KMS-11 (cell line): ENCODE data around the gene SPDYE8.
"Not testable (repeated sequence)": the region's sequence is repeated elsewhere in the genome, so short reads cannot be mapped to it uniquely, and the experiment has no call there.

Source experiments
- H2AFZ ChIP-seq: fragments of 200-600 bp; sonication (generic); 2 replicates; pipeline ENCODE4 v1.6.1; 2016; ENCODE audit warnings: antibody characterized with exemption, mixed run types, low read depth
- H3K27ac ChIP-seq: fragments of 200-600 bp; sonication (generic); 2 replicates; pipeline ENCODE4 v1.6.1; 2016; ENCODE audit warnings: mild to moderate bottlenecking, mixed run types
- H3K27me3 ChIP-seq: fragments of 200-600 bp; sonication (generic); 2 replicates; pipeline ENCODE4 v1.6.1; 2017; ENCODE audit warnings: mild to moderate bottlenecking, low read depth, mixed run types, moderate library complexity; ENCODE audit not compliant: insufficient read depth
- H3K36me3 ChIP-seq: fragments of 200-600 bp; sonication (generic); 2 replicates; pipeline ENCODE4 v1.6.1; 2017; ENCODE audit warnings: mild to moderate bottlenecking, mixed run types; ENCODE audit not compliant: insufficient read depth
- H3K4me1 ChIP-seq: fragments of 200-600 bp; sonication (generic); 2 replicates; pipeline ENCODE4 v1.6.1; 2016; ENCODE audit warnings: mild to moderate bottlenecking, low read depth, mixed run types; ENCODE audit not compliant: poor library complexity, severe bottlenecking
- H3K4me2 ChIP-seq: fragments of 200-600 bp; sonication (generic); 2 replicates; pipeline ENCODE4 v1.7.0; 2016; ENCODE audit warnings: mild to moderate bottlenecking, mixed run types
- H3K4me3 ChIP-seq: fragments of 200-600 bp; sonication (generic); IDR thresholded peaks from 2 replicates; pipeline ENCODE4 v1.6.1; 2017; ENCODE audit warnings: low read depth, low read length, mixed read lengths; ENCODE audit not compliant: insufficient read depth
- H3K79me2 ChIP-seq: fragments of 200-600 bp; sonication (generic); 2 replicates; pipeline ENCODE4 v1.6.1; 2016; ENCODE audit warnings: low read depth, mixed run types; ENCODE audit not compliant: insufficient read depth
- H3K9ac ChIP-seq: fragments of 200-600 bp; sonication (generic); 2 replicates; pipeline ENCODE4 v1.6.1; 2016; ENCODE audit warnings: mild to moderate bottlenecking, mixed run types
- H4K20me1 ChIP-seq: fragments of 200-600 bp; sonication (generic); 2 replicates; pipeline ENCODE4 v1.6.1; 2016; ENCODE audit warnings: mild to moderate bottlenecking, mixed run types; ENCODE audit not compliant: insufficient read depth

The SPDYE8 gene, protein sequence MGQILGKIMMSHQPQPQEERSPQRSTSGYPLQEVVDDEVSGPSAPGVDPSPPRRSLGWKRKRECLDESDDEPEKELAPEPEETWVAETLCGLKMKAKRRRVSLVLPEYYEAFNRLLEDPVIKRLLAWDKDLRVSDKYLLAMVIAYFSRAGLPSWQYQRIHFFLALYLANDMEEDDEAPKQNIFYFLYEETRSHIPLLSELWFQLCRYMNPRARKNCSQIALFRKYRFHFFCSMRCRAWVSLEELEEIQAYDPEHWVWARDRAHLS

DNA sequence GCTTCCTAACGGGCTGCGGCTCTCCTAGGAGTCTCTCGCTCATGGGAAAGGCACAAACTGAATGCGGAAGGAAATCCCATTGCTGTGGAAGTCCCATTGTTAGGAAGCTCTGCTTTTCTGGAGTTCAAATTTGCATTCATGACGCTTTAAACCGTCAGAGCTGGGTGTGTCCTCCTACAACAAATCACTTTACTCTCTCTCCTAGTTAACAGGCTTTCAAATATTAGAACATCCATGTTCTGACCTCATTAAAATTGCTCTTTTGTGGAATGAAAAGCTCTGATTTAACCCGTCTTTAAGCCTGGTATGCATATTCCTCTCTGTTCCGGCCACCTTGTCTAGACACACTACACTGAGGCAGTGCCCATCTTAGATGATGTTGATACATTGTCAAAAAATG is at the start of gene SPDYE8:
Gene SPDYE8 (minus strand): TSS at position 101 of the 400 bp plus-strand sequence. CDS start 1,800 bp downstream, outside the sequence.
- not testable (repeated sequence) for H2AFZ ChIP-seq, H3K4me1 ChIP-seq, H3K36me3 ChIP-seq, H3K27me3 ChIP-seq, H3K79me2 ChIP-seq, H3K4me3 ChIP-seq, H4K20me1 ChIP-seq, H3K27ac ChIP-seq, H3K9ac ChIP-seq, H3K4me2 ChIP-seq

DNA sequence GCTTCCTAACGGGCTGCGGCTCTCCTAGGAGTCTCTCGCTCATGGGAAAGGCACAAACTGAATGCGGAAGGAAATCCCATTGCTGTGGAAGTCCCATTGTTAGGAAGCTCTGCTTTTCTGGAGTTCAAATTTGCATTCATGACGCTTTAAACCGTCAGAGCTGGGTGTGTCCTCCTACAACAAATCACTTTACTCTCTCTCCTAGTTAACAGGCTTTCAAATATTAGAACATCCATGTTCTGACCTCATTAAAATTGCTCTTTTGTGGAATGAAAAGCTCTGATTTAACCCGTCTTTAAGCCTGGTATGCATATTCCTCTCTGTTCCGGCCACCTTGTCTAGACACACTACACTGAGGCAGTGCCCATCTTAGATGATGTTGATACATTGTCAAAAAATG is 28.2 kb upstream of the SPDYE8 start, which contains the start of gene SPDYE11:
Gene SPDYE11 (minus strand): TSS at position 101 of the 400 bp plus-strand sequence. CDS start 1,800 bp downstream, outside the sequence.
- not testable (repeated sequence) for H3K9ac ChIP-seq, H3K4me1 ChIP-seq, H3K27ac ChIP-seq, H2AFZ ChIP-seq, H3K79me2 ChIP-seq, H3K27me3 ChIP-seq, H3K4me3 ChIP-seq, H3K36me3 ChIP-seq, H3K4me2 ChIP-seq, H4K20me1 ChIP-seq

DNA sequence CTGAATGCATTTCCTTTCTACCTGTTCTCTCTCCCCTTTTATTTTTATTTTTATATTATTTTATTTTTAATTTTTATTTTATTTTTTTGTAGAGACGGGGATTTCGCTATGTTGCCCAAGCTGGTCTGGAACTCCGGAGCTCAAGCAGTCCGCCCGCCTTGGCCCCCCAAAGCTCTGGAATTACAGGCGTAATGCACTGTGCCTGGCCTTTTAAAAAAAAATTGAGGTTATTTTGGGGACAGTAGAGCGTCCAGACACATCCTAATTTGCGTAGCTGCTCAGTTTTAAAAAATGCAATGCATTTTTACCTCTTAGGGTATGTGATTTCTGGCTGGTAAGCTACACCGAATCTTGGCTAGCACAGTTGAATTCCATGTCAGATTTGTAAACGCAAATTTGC is 23.1 kb downstream of the SPDYE8 start:
- not testable (repeated sequence) for H3K79me2 ChIP-seq, H3K9ac ChIP-seq, H4K20me1 ChIP-seq, H3K4me3 ChIP-seq, H3K27me3 ChIP-seq, H2AFZ ChIP-seq, H3K36me3 ChIP-seq
- Histone ChIP-seq H3K4me1 (peaks cover 15% of the 10 kb centered on the region), H3K27ac (peak overlapping the region; percentile 51; the same call in 1 of the 2 replicates), H3K4me2 (peak overlapping the region; percentile 85; the same call in 1 of the 2 replicates)

DNA sequence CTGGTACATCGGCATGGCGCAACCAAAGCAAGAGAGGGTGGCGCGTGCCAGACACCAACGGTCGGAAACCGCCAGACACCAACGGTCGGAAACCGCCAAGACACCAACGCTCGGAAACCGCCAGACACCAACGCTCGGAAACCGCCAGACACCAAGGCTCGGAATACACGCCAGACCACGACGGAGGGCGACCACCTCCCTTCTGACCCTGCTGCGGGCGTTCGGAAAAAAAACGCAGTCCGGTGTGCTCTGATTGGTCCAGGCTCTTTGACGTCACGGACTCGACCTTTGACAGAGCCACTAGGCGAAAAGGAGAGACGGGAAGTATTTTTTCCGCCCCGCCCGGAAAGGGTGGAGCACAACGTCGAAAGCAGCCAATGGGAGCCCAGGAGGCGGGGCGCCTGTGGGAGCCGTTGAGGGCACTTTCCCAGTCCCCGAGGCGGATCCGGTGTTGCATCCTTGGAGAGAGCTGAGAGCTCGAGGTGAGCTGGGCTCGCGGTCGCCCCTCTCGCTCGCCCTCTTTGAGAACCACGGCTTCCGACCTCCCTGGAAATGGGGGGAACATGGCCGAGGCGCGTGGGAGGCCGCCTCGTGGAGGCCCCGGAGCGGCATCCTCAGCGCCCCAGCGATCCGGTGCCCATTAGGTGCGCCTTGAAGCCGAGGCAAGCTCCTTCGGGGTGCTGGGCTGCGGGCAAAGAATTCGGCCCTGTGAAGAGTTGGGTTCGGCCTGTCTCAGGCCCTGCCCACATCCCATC is 23.7 kb downstream of the SPDYE8 start:
- H3K27me3 ChIP-seq, H3K4me2 ChIP-seq, H3K36me3 ChIP-seq, H4K20me1 ChIP-seq, H3K4me3 ChIP-seq, H3K79me2 ChIP-seq: not testable (repeated sequence)
- Histone ChIP-seq H2AFZ (peak overlapping the region; percentile 64; the same call in 1 of the 2 replicates), H3K27ac (peak overlapping the region; percentile 83), H3K9ac (peak overlapping the region; percentile 84), H3K4me1 (peaks cover 15% of the 10 kb centered on the region)

DNA sequence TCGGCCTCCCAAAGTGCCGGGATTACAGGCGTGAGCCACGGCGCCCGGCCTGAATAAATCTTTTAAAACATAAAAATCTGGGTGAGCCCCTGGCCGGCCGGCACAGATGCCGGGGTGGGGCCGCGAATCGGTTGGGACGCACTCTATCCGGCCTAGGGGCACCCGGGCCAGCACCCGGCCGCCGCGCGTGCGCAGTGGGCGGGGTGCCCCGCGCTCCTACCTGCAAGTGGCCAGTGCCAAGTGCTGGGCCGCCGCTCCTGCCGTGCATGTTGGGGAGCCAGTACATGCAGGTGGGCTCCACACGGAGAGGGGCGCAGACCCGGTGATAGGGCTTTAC is 24.2 kb downstream of the SPDYE8 start:
- H3K4me3 ChIP-seq, H3K4me2 ChIP-seq, H3K79me2 ChIP-seq, H3K27me3 ChIP-seq, H3K36me3 ChIP-seq, H2AFZ ChIP-seq, H4K20me1 ChIP-seq: not testable (repeated sequence)
- peak overlapping the region; percentile 83 for H3K27ac ChIP-seq
- H3K4me1 ChIP-seq = peaks cover 15% of the 10 kb centered on the region
- peak overlapping the region; percentile 84 for H3K9ac ChIP-seq

DNA sequence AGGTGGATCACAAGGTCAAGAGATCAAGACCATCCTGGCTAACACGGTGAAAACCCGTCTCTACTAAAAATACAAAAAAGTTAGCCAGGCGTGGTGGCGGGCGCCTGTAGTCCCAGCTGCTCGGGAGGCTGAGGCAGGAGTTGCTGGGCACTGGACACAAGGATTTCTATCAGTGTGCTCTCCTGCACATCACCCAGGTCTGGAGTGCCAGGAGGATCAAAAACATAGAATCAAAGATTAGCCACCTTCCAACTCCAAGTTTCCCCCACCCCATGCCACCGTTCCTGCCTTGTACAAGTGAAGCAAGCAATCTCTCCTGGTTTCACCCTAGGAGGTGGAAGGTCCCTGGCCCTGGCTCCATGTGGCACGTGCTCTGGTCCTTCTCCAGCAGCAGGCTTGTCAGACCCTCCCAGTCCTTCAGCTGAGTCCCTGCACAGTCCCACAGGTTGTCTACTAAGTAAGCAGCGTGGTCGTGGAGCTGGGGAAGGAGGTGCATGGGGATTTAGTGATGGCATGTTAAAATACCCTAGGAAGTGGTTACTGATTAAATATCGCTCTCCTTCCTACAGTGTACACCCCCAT is 31.6 kb downstream of the SPDYE8 start:
- H3K27ac ChIP-seq, H3K4me1 ChIP-seq, H3K27me3 ChIP-seq, H2AFZ ChIP-seq, H3K4me3 ChIP-seq, H4K20me1 ChIP-seq, H3K36me3 ChIP-seq, H3K9ac ChIP-seq, H3K4me2 ChIP-seq, H3K79me2 ChIP-seq: not testable (repeated sequence)

DNA sequence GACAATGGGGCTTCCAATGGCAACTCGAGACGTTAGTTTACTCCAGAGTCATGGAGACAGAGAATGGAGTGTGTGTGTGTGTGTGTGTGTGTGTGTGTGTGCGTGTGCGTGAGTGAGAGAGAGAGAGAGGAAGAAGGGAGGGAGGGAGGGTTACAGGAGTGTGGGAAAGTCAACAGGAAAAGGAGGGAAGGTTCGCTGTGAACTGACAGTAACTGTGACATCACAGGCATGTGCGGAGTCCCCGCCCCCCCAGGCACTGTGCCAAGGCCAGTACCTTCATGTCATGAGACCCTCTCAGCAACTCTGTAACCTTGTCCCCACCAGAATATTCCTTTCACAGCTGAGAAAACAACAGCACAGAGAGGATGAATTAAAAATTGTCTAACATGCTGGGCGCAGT is 32.1 kb downstream of the SPDYE8 start:
- not testable (repeated sequence) for H4K20me1 ChIP-seq, H3K27me3 ChIP-seq, H3K4me3 ChIP-seq, H3K27ac ChIP-seq, H2AFZ ChIP-seq, H3K9ac ChIP-seq, H3K4me1 ChIP-seq, H3K4me2 ChIP-seq, H3K36me3 ChIP-seq, H3K79me2 ChIP-seq

DNA sequence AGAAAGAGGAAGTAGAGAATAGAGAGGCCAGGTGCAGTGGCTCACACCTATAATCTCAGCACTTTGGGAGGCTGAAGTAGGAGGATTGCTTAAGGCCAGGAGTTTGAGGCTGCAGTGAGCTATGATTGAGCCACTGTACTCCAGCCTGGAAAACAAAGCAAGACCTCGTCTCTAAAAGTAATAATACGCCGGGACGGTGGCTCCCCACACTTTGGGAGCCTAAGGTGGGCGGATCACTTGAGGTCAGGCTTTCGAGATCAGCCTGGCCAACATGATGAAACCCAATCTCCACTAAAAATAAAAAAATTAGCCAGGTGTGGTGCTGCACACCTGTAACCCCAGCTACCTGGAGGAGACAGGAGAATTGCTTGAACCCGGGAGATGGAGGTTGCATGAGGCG is 34.1 kb downstream of the SPDYE8 start:
- H4K20me1 ChIP-seq, H3K9ac ChIP-seq, H2AFZ ChIP-seq, H3K36me3 ChIP-seq, H3K4me3 ChIP-seq, H3K4me1 ChIP-seq, H3K4me2 ChIP-seq, H3K79me2 ChIP-seq, H3K27ac ChIP-seq, H3K27me3 ChIP-seq: not testable (repeated sequence)

DNA sequence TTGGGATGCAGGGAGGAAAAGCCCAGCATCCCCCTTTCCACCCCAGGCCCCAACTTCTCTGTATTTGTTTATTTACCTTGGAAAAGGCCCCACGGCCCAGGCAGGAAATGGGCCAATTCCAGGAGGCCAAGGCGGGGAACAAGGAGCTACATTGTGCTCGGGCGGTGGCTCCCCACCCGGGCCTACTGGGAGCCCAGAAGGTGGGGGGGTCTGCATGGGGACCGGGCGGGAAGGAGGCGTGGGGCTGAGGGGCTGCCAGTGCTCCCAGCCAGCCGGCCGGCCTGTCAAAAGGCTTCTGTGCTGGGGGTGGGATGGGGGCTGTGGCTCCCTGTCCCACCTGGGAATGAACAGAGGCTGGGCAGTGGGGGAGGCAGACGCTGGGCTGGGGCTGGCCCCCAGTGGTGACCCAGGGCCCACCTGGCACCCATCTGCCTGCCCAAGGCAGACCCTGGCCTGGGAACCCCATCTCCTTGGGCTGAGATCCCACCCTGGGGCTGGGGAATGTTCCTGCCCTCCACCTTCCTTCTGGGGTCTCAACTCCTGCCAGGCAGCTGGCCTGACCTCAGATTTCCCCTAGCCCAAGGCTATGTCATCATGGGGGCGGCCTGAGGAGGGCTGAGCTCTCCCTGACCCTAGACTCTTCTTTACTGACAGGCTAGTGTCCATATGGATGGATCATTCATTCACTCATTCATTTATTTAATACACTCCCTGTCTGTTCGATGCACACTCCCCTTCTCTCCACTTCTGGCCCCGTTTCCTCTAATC is 39.2 kb downstream of the SPDYE8 start:
- H3K4me3 ChIP-seq, H3K79me2 ChIP-seq, H3K9ac ChIP-seq, H3K4me2 ChIP-seq, H3K36me3 ChIP-seq, H3K27me3 ChIP-seq, H4K20me1 ChIP-seq, H3K4me1 ChIP-seq, H3K27ac ChIP-seq, H2AFZ ChIP-seq: not testable (repeated sequence)
